Karpas-422 (cell line): ENCODE measurements around the gene SMYD3. TPM values are rescaled to one million over a fixed set of nuclear protein-coding genes. Genes with fewer than 3 reads are reported as not detected.
A peak's percentile ranks its signal among the peaks of the same experiment; 100 is the strongest.

Experiments used
- DNase-seq: peaks from one replicate; pipeline ENCODE4 v3.0.0-alpha.2; 2015
- H2AFZ ChIP-seq: fragments of 200-600 bp; sonication (generic); 2 replicates; pipeline ENCODE4 v1.6.1; 2014; ENCODE audit warnings: antibody characterized with exemption, low read length, mixed read lengths
- H3K27ac ChIP-seq: fragments of 200-600 bp; sonication (generic); 2 replicates; pipeline ENCODE4 v1.5.1; 2014; ENCODE audit warnings: mild to moderate bottlenecking, low read length, moderate library complexity
- H3K27me3 ChIP-seq: fragments of 200-600 bp; sonication (generic); 2 replicates; pipeline ENCODE4 v1.6.1; 2014; ENCODE audit warnings: low read length, mixed read lengths
- H3K36me3 ChIP-seq: fragments of 200-600 bp; sonication (generic); 2 replicates; pipeline ENCODE4 v1.6.1; 2014; ENCODE audit warnings: low read length, mixed read lengths; ENCODE audit not compliant: insufficient read depth
- H3K4me1 ChIP-seq: fragments of 200-600 bp; sonication (generic); 2 replicates; pipeline ENCODE4 v1.6.1; 2014; ENCODE audit warnings: mild to moderate bottlenecking, low read length, mixed read lengths
- H3K4me2 ChIP-seq: fragments of 200-600 bp; sonication (generic); 2 replicates; pipeline ENCODE4 v1.6.1; 2014; ENCODE audit warnings: low read length, low read depth, mild to moderate bottlenecking; ENCODE audit not compliant: poor library complexity, severe bottlenecking
- H3K4me3 ChIP-seq: fragments of 200-600 bp; sonication (generic); 2 replicates; pipeline ENCODE4 v1.5.1; 2014; ENCODE audit warnings: mild to moderate bottlenecking, antibody characterized with exemption, low read length, mixed read lengths
- H3K79me2 ChIP-seq: fragments of 200-600 bp; sonication (generic); 2 replicates; pipeline ENCODE4 v1.6.1; 2014; ENCODE audit warnings: mild to moderate bottlenecking, low read length, mixed read lengths
- H3K9ac ChIP-seq: fragments of 200-600 bp; sonication (generic); 2 replicates; pipeline ENCODE4 v1.6.0; 2014; ENCODE audit warnings: low read length
- H3K9me2 ChIP-seq: fragments of 200-600 bp; sonication (generic), shearing (Covaris generic); replicated peaks from 2 replicates; pipeline ENCODE4 v1.6.0; 2014; ENCODE audit warnings: mild to moderate bottlenecking, low read length, moderate library complexity; ENCODE audit not compliant: insufficient read depth
- H3K9me3 ChIP-seq: fragments of 300-700, 200-600 bp; sonication (generic); 2 replicates; pipeline ENCODE4 v1.6.1; 2014; ENCODE audit warnings: low read length, mixed read lengths
- H4K20me1 ChIP-seq: fragments of 200-600 bp; sonication (generic); 2 replicates; pipeline ENCODE4 v1.6.1; 2014; ENCODE audit warnings: mild to moderate bottlenecking, antibody characterized with exemption, low read length, low read depth; ENCODE audit not compliant: insufficient read depth
- total RNA-seq: library from RNA; depleted of rRNA; stranded (reverse); fragments of >200 nt; shearing (Covaris generic); gene quantifications from 2 replicates; pipeline ENCODE4 v1.2.3, GENCODE V29; 2014; ENCODE audit warnings: low replicate concordance

The SMYD3 gene
- total RNA-seq, 1 experiment from 2014 or later, result 67.1 TPM

DNA sequence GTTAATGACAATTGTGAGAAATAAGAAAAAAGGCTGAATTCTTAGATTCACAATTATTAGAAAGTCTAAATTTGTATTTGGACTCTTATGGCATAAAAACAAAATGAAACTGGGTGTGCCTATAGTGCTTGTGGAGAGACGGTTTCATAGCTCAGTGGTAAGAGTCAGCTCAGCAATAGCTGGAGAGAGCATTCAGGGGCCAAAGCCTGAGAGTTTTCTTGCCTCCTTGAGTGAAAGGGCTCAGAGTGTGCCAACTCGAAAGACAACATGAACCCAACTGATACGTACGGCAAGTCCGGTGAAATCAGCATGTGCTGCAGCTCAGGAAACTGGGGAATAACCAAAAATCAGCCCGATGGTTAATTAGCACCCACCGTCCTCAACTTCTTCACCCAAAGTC lies 577.9 kb downstream of the SMYD3 start:
- H3K4me1 ChIP-seq, result no peaks in the 10 kb centered on the region
- no peaks in the 10 kb centered on the region for H3K27me3 ChIP-seq
- no peak overlapping the region for H3K4me2 ChIP-seq
- H3K4me3 ChIP-seq, result no peak overlapping the region
- H3K79me2 ChIP-seq, result no peaks in the 10 kb centered on the region
- H3K27ac ChIP-seq, result no peak overlapping the region
- DNase-seq, result no peak
- H3K36me3 ChIP-seq, result no peaks in the 10 kb centered on the region
- no peaks in the 10 kb centered on the region for H4K20me1 ChIP-seq
- H2AFZ ChIP-seq, result no peak overlapping the region
- H3K9me3 ChIP-seq, result no peaks in the 10 kb centered on the region
- H3K9ac ChIP-seq, result no peak overlapping the region
- no peaks in the 10 kb centered on the region for H3K9me2 ChIP-seq

GRCh38 chr1:245926888-245927287 lies 580.2 kb downstream of the SMYD3 start:
- H3K9me3 ChIP-seq, result no peaks in the 10 kb centered on the region
- H3K36me3 ChIP-seq, result no peaks in the 10 kb centered on the region
- no peaks in the 10 kb centered on the region for H4K20me1 ChIP-seq
- DNase-seq, result no peak
- H2AFZ ChIP-seq, result no peak overlapping the region
- H3K27ac ChIP-seq, result no peak overlapping the region
- H3K79me2 ChIP-seq, result no peaks in the 10 kb centered on the region
- H3K9me2 ChIP-seq, result no peaks in the 10 kb centered on the region
- H3K4me3 ChIP-seq, result no peak overlapping the region
- H3K9ac ChIP-seq, result no peak overlapping the region
- no peak overlapping the region for H3K4me2 ChIP-seq
- H3K27me3 ChIP-seq, result no peaks in the 10 kb centered on the region
- H3K4me1 ChIP-seq, result no peaks in the 10 kb centered on the region

DNA sequence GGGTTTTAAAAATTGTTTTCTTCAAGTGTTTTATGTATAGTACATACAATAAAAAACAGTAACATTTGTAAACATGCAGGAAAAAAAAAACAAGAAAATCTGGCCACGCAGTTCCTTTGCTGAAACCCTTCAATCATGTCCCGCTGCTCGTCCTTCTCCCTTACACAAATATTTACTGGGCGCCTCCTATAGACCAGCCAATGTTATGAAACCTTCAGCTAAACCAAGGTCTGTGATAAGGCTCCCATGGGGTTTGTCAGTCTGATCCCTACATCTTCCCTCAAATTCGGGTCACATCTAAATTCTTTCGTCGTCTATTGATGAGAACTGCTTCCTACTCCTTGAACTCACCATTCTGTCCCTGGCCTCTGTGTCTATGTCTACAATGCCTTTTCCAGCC lies 583.9 kb downstream of the SMYD3 start:
- H3K9ac ChIP-seq, result no peak overlapping the region

GRCh38 chr1:245921417-245921816 lies 585.7 kb downstream of the SMYD3 start:
- H3K9ac ChIP-seq, result no peak overlapping the region
- H3K9me3 ChIP-seq, result no peaks in the 10 kb centered on the region
- H3K4me3 ChIP-seq, result no peak overlapping the region
- H3K79me2 ChIP-seq, result no peaks in the 10 kb centered on the region
- no peaks in the 10 kb centered on the region for H3K36me3 ChIP-seq
- H3K27ac ChIP-seq, result no peak overlapping the region
- H3K9me2 ChIP-seq, result no peaks in the 10 kb centered on the region
- H4K20me1 ChIP-seq, result no peaks in the 10 kb centered on the region
- H3K4me1 ChIP-seq, result no peaks in the 10 kb centered on the region
- no peak overlapping the region for H3K4me2 ChIP-seq
- no peak overlapping the region for H2AFZ ChIP-seq
- no peaks in the 10 kb centered on the region for H3K27me3 ChIP-seq
- no peak for DNase-seq

More for the DNA sequence above, 583.9 kb downstream of the SMYD3 start:
- no peaks in the 10 kb centered on the region for H3K27me3 ChIP-seq
- H3K4me1 ChIP-seq, result no peaks in the 10 kb centered on the region
- no peak overlapping the region for H3K4me3 ChIP-seq
- H3K36me3 ChIP-seq, result no peaks in the 10 kb centered on the region
- H2AFZ ChIP-seq, result no peak overlapping the region
- H3K27ac ChIP-seq, result no peak overlapping the region
- H3K9me3 ChIP-seq, result no peaks in the 10 kb centered on the region
- DNase-seq, result no peak
- no peak overlapping the region for H3K4me2 ChIP-seq
- no peaks in the 10 kb centered on the region for H4K20me1 ChIP-seq
- H3K79me2 ChIP-seq, result no peaks in the 10 kb centered on the region
- H3K9me2 ChIP-seq, result no peaks in the 10 kb centered on the region

DNA sequence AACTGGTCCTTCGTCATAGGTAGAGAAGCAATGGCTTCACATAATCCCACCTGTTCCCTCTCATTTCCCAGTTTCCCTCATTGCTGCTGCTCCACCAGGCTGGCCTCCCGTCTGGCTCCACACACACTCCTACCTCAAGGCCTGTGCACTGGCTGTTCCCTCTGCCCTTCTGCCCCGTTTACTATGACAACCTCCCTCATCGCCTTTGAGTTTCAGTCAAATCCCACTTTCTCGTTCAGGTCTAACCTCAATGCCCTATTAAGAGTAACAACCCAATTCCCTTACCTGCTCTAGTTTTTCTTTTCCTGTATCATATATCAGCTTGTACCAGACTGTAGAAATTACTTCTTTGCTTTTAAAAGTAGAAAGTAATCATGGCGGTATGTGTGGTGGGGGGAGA lies 589.7 kb downstream of the SMYD3 start:
- Histone ChIP-seq H3K4me2 (no peak overlapping the region), H3K9me3 (peaks cover 3% of the 10 kb centered on the region), H3K9me2 (no peaks in the 10 kb centered on the region), H3K79me2 (no peaks in the 10 kb centered on the region), H3K9ac (no peak overlapping the region), H2AFZ (no peak overlapping the region), H3K27me3 (no peaks in the 10 kb centered on the region), H3K4me1 (no peaks in the 10 kb centered on the region), H3K36me3 (peaks cover 8% of the 10 kb centered on the region; the same call in 1 of the 2 replicates), H3K27ac (no peak overlapping the region), H3K4me3 (no peak overlapping the region), H4K20me1 (no peaks in the 10 kb centered on the region)
- no peak for DNase-seq

GRCh38 chr1:245915841-245916240 lies 591.2 kb downstream of the SMYD3 start:
- H3K9ac ChIP-seq, result no peak overlapping the region

GRCh38 chr1:245915406-245915805 lies 591.7 kb downstream of the SMYD3 start:
- H3K9me3 ChIP-seq, result peaks cover 3% of the 10 kb centered on the region
- H4K20me1 ChIP-seq, result no peaks in the 10 kb centered on the region
- H3K79me2 ChIP-seq, result no peaks in the 10 kb centered on the region
- H3K9me2 ChIP-seq, result no peaks in the 10 kb centered on the region
- H3K27me3 ChIP-seq, result no peaks in the 10 kb centered on the region
- H3K4me2 ChIP-seq, result no peak overlapping the region
- H3K4me3 ChIP-seq, result no peak overlapping the region
- H2AFZ ChIP-seq, result no peak overlapping the region
- H3K9ac ChIP-seq, result no peak overlapping the region
- no peak for DNase-seq
- peaks cover 8% of the 10 kb centered on the region; the same call in 1 of the 2 replicates for H3K36me3 ChIP-seq
- peaks cover 6% of the 10 kb centered on the region; the same call in 1 of the 2 replicates for H3K4me1 ChIP-seq
- H3K27ac ChIP-seq, result no peak overlapping the region

More at GRCh38 chr1:245915841-245916240, 591.2 kb downstream of the SMYD3 start:
- no peaks in the 10 kb centered on the region for H4K20me1 ChIP-seq
- no peaks in the 10 kb centered on the region for H3K9me2 ChIP-seq
- DNase-seq, result no peak
- H3K9me3 ChIP-seq, result peaks cover 3% of the 10 kb centered on the region
- no peaks in the 10 kb centered on the region for H3K27me3 ChIP-seq
- no peaks in the 10 kb centered on the region for H3K79me2 ChIP-seq
- peaks cover 3% of the 10 kb centered on the region; the same call in 1 of the 2 replicates for H3K4me1 ChIP-seq
- no peak overlapping the region for H3K4me2 ChIP-seq
- no peak overlapping the region for H3K27ac ChIP-seq
- no peak overlapping the region for H3K4me3 ChIP-seq
- peaks cover 8% of the 10 kb centered on the region; the same call in 1 of the 2 replicates for H3K36me3 ChIP-seq
- no peak overlapping the region for H2AFZ ChIP-seq

DNA sequence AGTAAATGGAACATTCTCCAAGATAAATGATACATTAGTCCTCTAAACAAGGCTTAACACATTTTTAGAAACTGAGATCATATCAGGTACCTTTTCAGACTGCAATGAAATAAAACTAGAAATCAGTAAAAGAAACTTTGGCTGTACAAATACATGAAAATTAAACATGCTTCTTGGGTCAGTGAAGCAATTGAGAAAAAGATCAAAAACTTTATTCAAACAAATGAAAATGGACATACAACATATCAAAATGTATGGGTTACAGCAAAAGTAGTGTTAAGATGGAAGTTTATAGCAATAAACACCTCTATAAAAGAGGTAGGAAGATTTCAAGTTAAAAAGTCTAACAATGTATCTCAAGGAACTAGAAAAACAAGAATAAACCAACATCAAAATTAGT lies 598.5 kb downstream of the SMYD3 start:
- peaks cover 30% of the 10 kb centered on the region for H3K4me1 ChIP-seq
- DNase-seq, result no peak
- no peak overlapping the region for H2AFZ ChIP-seq
- H3K4me3 ChIP-seq, result no peak overlapping the region
- H3K9me2 ChIP-seq, result no peaks in the 10 kb centered on the region
- H3K36me3 ChIP-seq, result no peaks in the 10 kb centered on the region
- H3K4me2 ChIP-seq, result no peak overlapping the region
- H4K20me1 ChIP-seq, result no peaks in the 10 kb centered on the region
- no peaks in the 10 kb centered on the region for H3K9me3 ChIP-seq
- H3K79me2 ChIP-seq, result no peaks in the 10 kb centered on the region
- no peak overlapping the region for H3K9ac ChIP-seq
- H3K27ac ChIP-seq, result no peak overlapping the region
- H3K27me3 ChIP-seq, result no peaks in the 10 kb centered on the region

GRCh38 chr1:245906207-245906606 lies 600.9 kb downstream of the SMYD3 start:
- peaks cover 41% of the 10 kb centered on the region for H3K4me1 ChIP-seq
- H3K4me2 ChIP-seq, result peak overlapping the region; percentile 25
- no peak overlapping the region for H3K9ac ChIP-seq
- H3K27me3 ChIP-seq, result no peaks in the 10 kb centered on the region
- no peak overlapping the region for H3K27ac ChIP-seq
- no peak overlapping the region for H3K4me3 ChIP-seq
- H3K36me3 ChIP-seq, result no peaks in the 10 kb centered on the region
- peak; percentile 56 for DNase-seq
- no peaks in the 10 kb centered on the region for H3K9me2 ChIP-seq
- H2AFZ ChIP-seq, result no peak overlapping the region
- no peaks in the 10 kb centered on the region for H4K20me1 ChIP-seq
- no peaks in the 10 kb centered on the region for H3K79me2 ChIP-seq
- H3K9me3 ChIP-seq, result no peaks in the 10 kb centered on the region
